ACC112 (cell line): Measurements from ENCODE around the gene KLHL10.
"Not testable (repeated sequence)": the region's sequence is repeated elsewhere in the genome, so short reads cannot be mapped to it uniquely, and the experiment has no call there.

ENCODE experiments used
- H2AFZ ChIP-seq: fragments of 200-600 bp; sonication (generic); one replicate; pipeline ENCODE4 v1.6.0; 2017; ENCODE audit warnings: antibody characterized with exemption, low read length; ENCODE audit not compliant: unreplicated experiment
- H3K27ac ChIP-seq: fragments of 200-600 bp; sonication (generic); 2 replicates; pipeline ENCODE4 v1.5.1; 2014; ENCODE audit warnings: low read depth, mild to moderate bottlenecking, antibody characterized with exemption, low read length, moderate library complexity
- H3K27me3 ChIP-seq: fragments of 200-600 bp; sonication (generic); 2 replicates; pipeline ENCODE4 v1.6.1; 2014; ENCODE audit warnings: mild to moderate bottlenecking, antibody characterized with exemption, low read length, moderate library complexity, mixed read lengths; ENCODE audit not compliant: insufficient read depth
- H3K36me3 ChIP-seq: fragments of 200-600 bp; sonication (generic); 2 replicates; pipeline ENCODE4 v1.6.1; 2016; ENCODE audit warnings: mild to moderate bottlenecking, antibody characterized with exemption, low read length, moderate library complexity, mixed read lengths; ENCODE audit not compliant: insufficient read depth
- H3K4me1 ChIP-seq: fragments of 200-600 bp; sonication (generic); one replicate; pipeline ENCODE4 v1.6.1; 2016; ENCODE audit warnings: low read length, mixed read lengths; ENCODE audit not compliant: insufficient read depth, unreplicated experiment, control insufficient read depth
- H3K4me3 ChIP-seq: fragments of 200-600 bp; sonication (generic); 2 replicates; pipeline ENCODE4 v1.5.1; 2014; ENCODE audit warnings: mild to moderate bottlenecking, low read depth, low read length
- H3K79me2 ChIP-seq: fragments of 200-600 bp; sonication (generic); one replicate; pipeline ENCODE4 v1.6.0; 2016; ENCODE audit warnings: low read length; ENCODE audit not compliant: control insufficient read depth, unreplicated experiment, insufficient read depth

KLHL10 gene

GRCh38 chr17:41814195-41814594, 23.4 kb upstream of the KLHL10 start:
- H3K4me3 ChIP-seq, result peak overlapping the region; percentile 79

GRCh38 chr17:41816637-41817320, 20.8 kb upstream of the KLHL10 start:
- Histone ChIP-seq H3K4me1 (peaks cover 9% of the 10 kb centered on the region), H3K27ac (no peak overlapping the region), H3K27me3 (no peaks in the 10 kb centered on the region), H3K79me2 (peaks cover 47% of the 10 kb centered on the region), H3K36me3 (peaks cover 3% of the 10 kb centered on the region; the same call in 1 of the 2 replicates), H3K4me3 (no peak overlapping the region), H2AFZ (no peak overlapping the region)

More at GRCh38 chr17:41814195-41814594, 23.4 kb upstream of the KLHL10 start:
- Histone ChIP-seq H3K36me3 (peaks cover 3% of the 10 kb centered on the region; the same call in 1 of the 2 replicates), H3K27me3 (no peaks in the 10 kb centered on the region), H3K4me1 (peaks cover 23% of the 10 kb centered on the region), H2AFZ (no peak overlapping the region), H3K79me2 (peaks cover 63% of the 10 kb centered on the region), H3K27ac (peak overlapping the region; percentile 65)

- Histone ChIP-seq H3K4me3 (no peak overlapping the region), H3K27me3 (no peaks in the 10 kb centered on the region), H3K79me2 (peaks cover 42% of the 10 kb centered on the region), H3K27ac (no peak overlapping the region), H3K36me3 (peaks cover 3% of the 10 kb centered on the region; the same call in 1 of the 2 replicates), H2AFZ (no peak overlapping the region), H3K4me1 (peaks cover 9% of the 10 kb centered on the region)
Measured at GRCh38 chr17:41818024-41818423, 19.6 kb upstream of the KLHL10 start.

- no peaks in the 10 kb centered on the region for H3K27me3 ChIP-seq
- no peak overlapping the region for H3K27ac ChIP-seq
- no peaks in the 10 kb centered on the region for H3K4me1 ChIP-seq
- H2AFZ ChIP-seq, result no peak overlapping the region
- H3K79me2 ChIP-seq, result peaks cover 11% of the 10 kb centered on the region
- no peak overlapping the region for H3K4me3 ChIP-seq
- peaks cover 3% of the 10 kb centered on the region; the same call in 1 of the 2 replicates for H3K36me3 ChIP-seq
Measured at GRCh38 chr17:41821776-41822175, 15.8 kb upstream of the KLHL10 start.

GRCh38 chr17:41822216-41823140, 15.1 kb upstream of the KLHL10 start:
- Histone ChIP-seq H3K4me1 (no peaks in the 10 kb centered on the region), H3K27ac (no peak overlapping the region), H3K79me2 (peaks cover 4% of the 10 kb centered on the region), H3K4me3 (no peak overlapping the region), H3K36me3 (peaks cover 3% of the 10 kb centered on the region; the same call in 1 of the 2 replicates), H3K27me3 (no peaks in the 10 kb centered on the region), H2AFZ (no peak overlapping the region)

- no peak overlapping the region for H3K4me3 ChIP-seq
- H3K79me2 ChIP-seq, result peaks cover under 1% of the 10 kb centered on the region
- no peak overlapping the region for H3K27ac ChIP-seq
- no peaks in the 10 kb centered on the region for H3K4me1 ChIP-seq
- H3K36me3 ChIP-seq, result peaks cover under 1% of the 10 kb centered on the region; the same call in 1 of the 2 replicates
- H2AFZ ChIP-seq, result no peak overlapping the region
- no peaks in the 10 kb centered on the region for H3K27me3 ChIP-seq
Measured at GRCh38 chr17:41823141-41823524, 14.5 kb upstream of the KLHL10 start.

- Histone ChIP-seq H3K79me2 (no peaks in the 10 kb centered on the region), H3K27me3 (no peaks in the 10 kb centered on the region), H3K36me3 (no peaks in the 10 kb centered on the region; the same call in 1 of the 2 replicates), H3K4me1 (no peaks in the 10 kb centered on the region), H3K4me3 (no peak overlapping the region), H3K27ac (no peak overlapping the region), H2AFZ (no peak overlapping the region)
Measured at GRCh38 chr17:41823580-41823979, 14.0 kb upstream of the KLHL10 start.

- Histone ChIP-seq H2AFZ (no peak overlapping the region), H3K27ac (no peak overlapping the region), H3K36me3 (no peaks in the 10 kb centered on the region; the same call in 1 of the 2 replicates), H3K4me3 (no peak overlapping the region), H3K27me3 (no peaks in the 10 kb centered on the region), H3K4me1 (no peaks in the 10 kb centered on the region), H3K79me2 (no peaks in the 10 kb centered on the region)
Measured at GRCh38 chr17:41824086-41824485, 13.5 kb upstream of the KLHL10 start.

- no peak overlapping the region for H3K4me3 ChIP-seq
- no peaks in the 10 kb centered on the region for H3K4me1 ChIP-seq
- no peak overlapping the region for H3K27ac ChIP-seq
- no peaks in the 10 kb centered on the region for H3K79me2 ChIP-seq
- no peaks in the 10 kb centered on the region for H3K27me3 ChIP-seq
- H2AFZ ChIP-seq, result no peak overlapping the region
- H3K36me3 ChIP-seq, result 0 out of 2 replicates have a peak, but pooled peaks cover 4% of the 10 kb centered on the region
Measured at GRCh38 chr17:41825175-41825845, 12.3 kb upstream of the KLHL10 start.

GRCh38 chr17:41829961-41830360, 7.7 kb upstream of the KLHL10 start:
- H3K36me3 ChIP-seq, H3K27me3 ChIP-seq, H3K4me3 ChIP-seq, H3K4me1 ChIP-seq, H2AFZ ChIP-seq, H3K79me2 ChIP-seq, H3K27ac ChIP-seq: not testable (repeated sequence)
